HG03108 (cell line): Measurements from ENCODE around the gene CIPC.

Source experiments
- ATAC-seq: cut with Tn5 transposase; IDR thresholded peaks from one replicate; pipeline ENCODE4 v1.9.1; 2021; ENCODE audit warnings: moderate library complexity; ENCODE audit not compliant: unreplicated experiment

CIPC gene

DNA sequence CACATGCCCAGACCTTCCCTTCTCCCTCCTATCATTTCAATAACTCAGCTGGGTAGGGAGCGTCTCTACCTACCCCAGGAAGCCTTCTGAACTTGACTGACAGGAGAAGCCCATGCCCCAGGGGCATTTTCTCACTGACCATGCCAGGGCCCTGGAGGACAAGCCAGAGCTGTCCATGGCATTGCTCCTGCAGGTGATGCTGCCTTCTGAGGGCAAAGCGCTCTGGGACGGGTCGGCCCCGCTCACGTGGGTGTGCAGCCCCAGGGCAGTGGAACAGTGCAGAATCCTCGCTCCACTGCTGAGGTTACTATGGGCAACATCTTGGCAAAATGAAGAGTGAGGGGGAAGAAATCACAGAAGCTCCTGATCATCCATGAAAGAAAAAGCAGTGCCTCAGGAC, 28.5 kb upstream of the CIPC start:
- ATAC-seq: no peak

DNA sequence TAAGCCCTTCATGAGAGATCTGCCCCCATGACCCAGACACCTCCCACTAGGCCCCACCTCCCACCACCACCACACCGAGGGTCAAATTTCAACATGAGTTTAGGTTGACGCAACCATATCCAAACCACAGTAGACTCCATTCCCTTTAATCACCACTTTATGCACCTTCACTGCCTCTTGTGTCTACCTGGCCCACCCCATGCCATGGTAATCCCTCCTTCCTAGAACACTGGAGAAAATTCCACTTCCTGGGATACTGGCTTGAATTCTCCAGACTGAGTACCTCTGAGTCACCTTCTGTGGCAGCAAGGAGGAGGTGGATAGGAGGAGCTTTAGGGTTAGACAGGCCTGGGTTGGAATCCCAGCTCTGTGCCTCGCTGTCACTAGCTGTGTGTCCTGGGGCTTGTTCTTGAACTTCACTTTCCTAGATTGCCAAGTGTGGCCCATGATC, 26.1 kb upstream of the CIPC start:
- ATAC-seq: no peak

DNA sequence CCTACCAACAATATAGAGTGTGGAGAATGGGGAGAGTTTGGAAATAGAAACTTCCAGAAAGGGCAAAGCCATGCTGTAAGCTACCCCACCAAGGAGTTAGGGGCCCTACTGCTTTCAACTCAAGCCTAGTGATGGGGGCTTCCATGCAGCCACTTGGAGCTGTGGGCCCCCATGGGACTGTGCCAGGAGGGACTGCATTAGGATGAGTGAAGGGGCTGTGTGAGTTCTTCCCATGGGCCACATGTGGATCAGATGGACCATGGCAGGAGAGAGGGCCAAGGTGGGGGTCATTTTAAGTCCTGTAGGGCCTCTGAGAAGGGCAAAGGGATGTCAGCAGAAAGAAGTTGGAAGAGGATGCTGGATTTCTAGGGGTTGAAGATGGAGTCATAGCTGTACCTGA, 23.1 kb upstream of the CIPC start:
- ATAC-seq: no peak

DNA sequence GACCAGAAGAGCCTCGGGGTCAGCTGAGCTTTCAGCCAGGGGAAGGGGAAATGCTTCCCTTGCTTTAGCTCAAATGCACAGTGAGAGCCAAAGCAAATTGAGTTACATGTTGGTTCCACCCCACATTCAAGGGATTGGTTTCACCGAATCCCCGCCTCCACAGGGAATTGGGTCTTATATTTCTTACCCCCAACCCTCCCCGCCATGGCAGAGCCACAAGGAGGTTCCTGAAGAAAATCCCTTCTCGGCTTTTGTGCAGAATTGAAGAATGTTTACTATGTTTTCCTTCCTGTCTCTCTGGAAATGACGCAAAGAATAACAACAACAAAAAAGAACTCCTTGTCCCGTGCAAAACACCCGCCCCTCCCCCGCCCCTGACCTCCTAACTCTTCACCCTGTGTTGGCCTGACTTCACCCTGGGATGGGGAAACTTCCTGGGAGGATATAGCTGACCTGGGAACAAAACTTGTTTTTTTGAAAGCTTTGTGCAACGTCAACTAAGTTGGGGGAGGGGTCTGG, 21.9 kb upstream of the CIPC start:
- ATAC-seq: no peak

DNA sequence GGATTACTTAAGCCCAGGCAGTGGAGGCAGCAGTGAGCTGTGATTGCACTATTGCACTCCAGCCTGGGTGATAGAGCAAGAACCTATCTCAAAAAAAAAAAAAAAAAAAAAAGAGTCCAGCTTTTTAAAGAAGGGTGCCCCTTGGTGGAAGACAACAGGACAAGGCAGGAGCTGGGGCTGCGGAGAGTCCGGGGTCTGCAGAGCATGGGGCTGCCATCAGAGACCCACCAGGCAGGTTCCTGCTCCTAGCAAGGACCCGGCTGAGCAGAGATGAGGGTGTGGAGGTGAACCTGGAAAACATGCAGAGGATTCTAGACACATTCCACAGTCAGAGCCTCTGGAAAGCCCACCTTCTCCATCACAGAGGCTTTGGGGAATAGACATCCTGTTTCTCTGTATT, 21.0 kb upstream of the CIPC start:
- ATAC-seq: no peak

DNA sequence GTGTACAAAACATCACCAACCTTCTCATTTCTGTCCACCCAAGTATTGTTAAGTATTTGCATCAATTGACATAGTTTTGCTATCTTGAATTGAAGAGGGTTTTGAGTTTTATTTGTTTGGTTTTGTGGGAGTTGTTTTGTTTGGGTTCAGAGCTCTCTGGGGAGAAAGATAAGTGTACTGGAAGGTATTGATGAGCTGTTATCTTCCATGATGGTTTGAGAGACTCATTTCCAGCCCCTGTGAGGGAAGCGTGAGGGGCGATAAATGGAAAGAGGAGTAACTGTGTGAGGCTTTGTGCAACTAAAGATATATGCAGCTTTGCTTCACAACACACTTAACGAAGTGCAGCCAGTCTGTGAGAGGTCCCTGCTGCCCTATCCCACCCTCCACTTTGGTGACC, 15.7 kb upstream of the CIPC start:
- ATAC-seq: no peak

DNA sequence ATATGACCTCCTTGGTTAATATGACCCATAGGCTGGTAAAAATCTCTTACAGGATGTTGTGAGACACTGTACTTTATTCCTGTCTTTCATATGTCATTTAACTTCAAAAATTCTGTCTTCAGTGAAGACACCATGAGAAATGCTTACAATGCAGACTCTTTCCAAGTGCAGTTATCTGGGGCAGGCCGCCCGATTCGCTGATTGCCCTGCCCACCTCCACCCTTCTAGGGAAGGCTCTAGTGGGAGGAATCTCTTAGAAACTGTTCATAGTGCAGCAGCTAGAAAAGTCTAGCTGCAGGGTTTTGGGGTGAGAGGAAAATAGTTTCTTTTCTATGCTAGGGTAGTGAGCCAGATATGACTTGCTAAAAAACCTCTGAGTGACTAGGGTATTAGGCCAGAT, 15.0 kb upstream of the CIPC start:
- no peak for ATAC-seq

DNA sequence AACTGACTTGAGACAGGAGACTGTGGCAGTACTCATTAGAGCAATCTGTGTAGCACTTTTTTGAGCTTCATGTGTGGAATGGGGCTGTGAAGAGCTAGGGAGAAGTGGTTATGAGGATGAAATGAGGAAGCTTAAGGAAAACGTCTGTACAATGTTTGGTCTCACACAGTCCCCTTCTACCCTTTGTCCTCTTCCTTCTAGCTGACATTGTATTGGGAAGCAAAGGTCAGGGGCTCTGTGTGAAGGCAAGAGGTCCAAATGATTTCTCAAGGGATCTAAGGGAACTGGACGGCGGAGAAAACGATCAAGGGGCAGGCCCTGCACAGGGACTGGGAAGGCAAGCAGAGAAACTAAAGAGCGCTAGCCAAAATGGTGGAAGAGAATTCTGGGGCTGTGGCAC, 13.1 kb upstream of the CIPC start:
- ATAC-seq: no peak

DNA sequence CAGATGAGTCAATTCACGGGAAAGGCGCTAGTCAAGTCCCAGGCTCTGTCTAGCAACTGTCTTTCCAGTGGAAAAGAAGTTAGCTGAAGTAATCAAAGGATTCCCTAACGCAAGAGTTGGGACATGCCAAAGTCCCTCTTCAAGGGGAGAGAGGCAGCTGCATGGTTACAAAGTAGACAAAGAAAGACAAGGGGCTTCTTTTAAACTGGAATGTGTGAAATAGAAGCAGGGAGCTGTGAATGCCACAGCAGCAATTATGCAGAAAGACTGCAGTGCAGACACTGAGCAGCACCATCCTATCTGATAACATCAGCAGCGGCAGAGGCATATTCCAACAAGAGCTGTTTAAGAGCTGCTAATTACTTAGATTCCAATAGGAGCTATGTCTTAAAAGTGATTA, 12.5 kb upstream of the CIPC start:
- no peak for ATAC-seq

DNA sequence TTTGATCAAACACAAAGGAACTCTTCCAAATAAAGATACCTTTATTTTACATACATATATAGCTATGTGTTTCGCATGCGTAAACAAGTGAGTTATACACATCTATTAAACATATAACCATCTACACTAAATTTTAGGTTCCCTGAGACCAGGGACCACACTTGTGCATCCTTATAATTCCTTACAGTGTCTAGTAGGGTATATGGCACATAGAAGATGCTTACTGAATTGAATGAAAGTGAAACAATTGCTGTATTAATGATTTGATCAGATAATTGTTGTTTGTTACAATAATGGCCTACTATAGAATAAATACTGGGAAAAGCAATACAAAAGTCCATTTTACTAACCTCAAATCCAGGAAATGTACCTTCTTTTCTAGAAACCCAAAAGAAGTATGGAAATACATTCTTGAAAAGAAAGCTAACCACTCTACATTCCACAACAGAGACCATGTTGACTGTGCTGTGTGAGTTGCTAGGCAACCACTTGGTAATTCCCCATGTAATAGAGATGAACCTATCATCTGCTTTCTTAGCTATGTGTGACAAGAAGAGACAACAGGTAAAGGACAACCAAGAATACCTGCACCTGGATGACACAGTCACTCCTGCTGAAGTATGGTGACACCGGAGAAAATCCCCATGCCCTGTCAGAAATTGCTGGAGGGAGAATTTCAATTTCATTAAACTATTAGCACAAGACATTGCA, 11.9 kb upstream of the CIPC start:
- no peak for ATAC-seq

DNA sequence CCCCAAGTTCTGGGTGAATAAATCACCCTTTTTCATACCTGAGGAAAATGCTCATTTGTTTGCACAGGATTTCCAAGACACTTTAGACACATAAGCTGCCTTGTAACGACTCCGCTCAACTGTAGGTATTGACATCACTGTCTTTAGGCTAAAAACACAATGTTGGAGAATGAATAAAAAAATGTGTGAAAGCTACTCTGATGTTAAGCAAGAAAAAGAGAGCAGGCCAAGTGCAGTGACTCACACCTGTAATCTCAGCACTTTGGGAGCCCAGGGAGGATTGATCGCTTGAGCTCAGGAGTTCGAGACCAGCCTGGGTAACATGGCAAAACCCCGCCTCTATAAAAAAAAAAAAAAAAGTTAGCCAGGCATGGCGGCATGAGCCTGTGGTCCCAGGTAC, 11.1 kb upstream of the CIPC start:
- ATAC-seq: no peak

DNA sequence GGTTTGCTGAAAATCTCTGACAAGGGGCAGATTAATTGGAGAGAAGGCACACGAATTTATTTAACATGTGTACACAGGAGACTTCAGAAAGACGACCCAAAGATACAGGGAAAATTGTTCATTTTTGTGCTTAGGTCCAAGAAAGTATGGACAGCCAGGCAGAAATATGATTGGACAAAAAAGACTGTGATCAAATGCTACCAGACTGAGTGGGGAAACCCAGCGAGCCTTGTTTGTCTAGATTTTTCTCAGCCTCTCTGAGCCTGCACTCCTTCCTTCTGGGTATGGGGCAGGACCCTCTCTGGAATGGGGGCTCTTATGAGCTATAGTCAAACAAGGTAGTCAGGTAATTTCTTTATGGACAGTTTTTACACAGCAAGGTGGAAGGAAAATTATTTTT, 10.4 kb upstream of the CIPC start:
- ATAC-seq: no peak

DNA sequence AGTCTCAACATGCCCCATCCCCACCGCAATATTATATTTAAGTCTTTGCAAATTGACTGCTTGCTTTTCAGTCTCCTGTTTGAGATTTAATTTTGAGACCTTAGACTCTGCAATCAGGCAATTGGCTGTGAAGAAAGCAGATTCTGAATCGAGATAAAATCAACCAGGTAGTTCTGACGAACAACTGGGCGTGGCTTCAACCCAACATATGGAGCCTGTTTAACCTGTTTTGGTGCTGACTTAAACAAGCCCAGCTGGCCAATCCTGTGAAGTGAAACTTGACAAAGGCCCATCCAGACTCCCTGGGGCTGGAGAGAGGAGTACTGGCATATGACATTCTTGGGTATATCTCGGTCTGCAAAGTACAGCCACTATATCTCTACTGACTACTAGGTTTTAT, 9.8 kb upstream of the CIPC start:
- ATAC-seq: no peak

DNA sequence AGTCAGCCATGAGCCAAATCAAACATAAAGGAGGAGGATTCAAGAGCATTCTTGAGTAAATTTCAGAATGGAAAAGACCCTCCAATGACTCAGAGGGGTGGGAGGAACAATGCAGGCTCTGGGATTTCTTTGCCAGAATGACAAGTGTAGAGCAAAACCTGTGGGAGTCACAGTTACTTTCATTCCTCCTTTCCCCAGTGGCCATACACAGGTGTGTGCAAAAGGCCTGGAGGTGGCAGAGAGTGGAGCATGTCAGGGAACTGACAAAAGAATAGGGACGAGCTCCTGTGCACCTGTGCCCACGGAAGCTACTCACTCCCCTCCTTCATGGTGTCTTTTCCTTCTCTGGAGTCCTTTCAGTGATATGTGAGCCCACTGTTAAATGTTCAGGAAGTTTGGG, 9.4 kb upstream of the CIPC start:
- no peak for ATAC-seq

DNA sequence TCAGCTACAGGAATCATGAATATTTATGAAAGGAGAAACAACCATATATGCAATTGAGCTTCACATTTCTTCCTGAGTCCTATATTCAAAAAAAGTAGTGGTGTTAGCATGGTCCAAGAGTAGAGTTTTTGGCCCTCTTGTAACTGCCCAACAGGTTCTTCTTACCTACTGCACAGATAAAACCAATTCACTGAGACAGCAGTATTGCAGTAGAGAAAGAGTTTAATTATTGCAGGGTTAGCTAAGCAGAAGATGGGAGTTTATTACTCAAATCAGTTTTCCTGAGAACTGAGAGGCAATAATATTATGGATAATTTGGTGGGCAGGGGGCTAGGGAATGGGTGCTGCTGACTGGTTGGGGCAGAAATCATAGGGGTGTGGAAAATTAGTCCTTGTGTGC, 6.5 kb upstream of the CIPC start:
- no peak for ATAC-seq

DNA sequence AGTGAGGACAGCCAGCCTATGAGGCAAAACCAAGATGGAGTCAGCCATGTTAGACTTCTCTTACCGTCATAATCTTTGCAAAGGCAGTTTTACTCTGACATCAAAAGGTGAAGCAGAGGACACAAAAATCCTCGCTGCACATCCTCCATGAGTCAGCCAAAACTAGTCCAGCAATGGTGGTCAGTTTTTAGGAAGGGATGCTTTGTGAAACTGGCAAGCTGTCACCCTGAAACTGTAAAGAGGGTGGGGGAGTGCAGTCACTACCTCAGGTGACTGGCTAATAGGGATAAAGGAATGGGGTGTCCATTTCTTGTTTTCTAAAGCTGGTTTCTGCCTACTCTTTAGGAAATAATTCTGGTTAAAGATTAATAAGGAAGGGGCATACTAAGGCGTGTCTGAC, 5.4 kb upstream of the CIPC start:
- ATAC-seq: no peak

DNA sequence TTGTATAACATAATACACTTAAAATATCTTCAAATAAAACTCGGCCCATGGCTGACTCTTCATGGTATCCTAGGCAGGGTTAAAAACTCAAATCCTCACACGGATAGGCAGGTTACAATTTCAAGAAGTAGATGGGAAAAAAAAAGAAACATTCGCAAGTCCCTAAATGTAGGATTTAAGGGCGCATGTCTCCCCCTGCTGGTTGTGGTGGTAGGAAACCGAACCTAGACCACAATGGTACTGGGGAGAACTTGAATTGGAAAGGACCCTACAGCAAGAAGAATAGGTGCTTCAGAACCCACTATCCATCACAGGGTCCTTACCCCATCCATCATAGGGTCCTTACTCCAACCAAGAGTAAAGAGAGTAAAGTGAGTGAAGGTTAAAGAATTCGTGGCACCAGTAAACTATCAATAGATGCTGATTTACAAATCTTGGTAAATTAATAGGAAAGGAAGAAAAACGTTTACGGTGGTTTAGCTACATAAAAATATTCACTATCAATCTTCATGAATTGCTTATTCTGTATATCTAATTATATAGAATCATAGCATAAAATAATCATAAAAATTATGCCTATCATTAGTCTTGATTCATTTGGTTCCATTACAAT, 3.3 kb upstream of the CIPC start:
- no peak for ATAC-seq

DNA sequence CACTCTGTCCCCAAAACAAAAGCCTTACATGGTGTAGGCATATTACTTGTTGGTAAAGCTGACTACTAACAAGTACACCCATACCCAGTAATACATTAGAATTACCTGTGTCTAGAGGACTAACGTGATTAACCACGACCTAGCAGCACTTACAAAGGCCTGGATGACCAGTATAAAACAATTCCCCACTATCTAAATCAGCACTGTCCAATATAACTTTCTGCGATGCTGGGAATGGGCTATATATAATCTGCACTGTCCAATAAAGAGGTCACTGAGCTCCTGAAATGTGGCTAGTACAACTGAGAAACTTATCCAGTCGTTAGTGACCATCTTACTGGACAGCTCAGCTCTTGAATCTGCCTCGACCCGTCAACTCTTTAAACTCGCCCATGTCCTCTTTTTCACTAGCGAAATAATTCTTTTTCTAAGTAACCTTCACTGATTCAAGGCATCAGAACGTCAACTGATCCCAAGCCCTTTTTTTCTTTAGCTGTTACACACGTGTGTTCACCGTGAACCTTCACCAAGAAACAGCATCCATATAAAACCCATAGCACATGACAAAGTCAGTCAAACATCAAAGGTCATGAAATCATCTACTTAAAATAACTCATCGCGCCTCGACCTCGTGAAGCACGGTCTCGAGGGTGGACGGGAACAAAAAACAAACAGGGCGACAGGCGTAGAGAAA, 905 bp upstream of the CIPC start:
- no peak for ATAC-seq

DNA sequence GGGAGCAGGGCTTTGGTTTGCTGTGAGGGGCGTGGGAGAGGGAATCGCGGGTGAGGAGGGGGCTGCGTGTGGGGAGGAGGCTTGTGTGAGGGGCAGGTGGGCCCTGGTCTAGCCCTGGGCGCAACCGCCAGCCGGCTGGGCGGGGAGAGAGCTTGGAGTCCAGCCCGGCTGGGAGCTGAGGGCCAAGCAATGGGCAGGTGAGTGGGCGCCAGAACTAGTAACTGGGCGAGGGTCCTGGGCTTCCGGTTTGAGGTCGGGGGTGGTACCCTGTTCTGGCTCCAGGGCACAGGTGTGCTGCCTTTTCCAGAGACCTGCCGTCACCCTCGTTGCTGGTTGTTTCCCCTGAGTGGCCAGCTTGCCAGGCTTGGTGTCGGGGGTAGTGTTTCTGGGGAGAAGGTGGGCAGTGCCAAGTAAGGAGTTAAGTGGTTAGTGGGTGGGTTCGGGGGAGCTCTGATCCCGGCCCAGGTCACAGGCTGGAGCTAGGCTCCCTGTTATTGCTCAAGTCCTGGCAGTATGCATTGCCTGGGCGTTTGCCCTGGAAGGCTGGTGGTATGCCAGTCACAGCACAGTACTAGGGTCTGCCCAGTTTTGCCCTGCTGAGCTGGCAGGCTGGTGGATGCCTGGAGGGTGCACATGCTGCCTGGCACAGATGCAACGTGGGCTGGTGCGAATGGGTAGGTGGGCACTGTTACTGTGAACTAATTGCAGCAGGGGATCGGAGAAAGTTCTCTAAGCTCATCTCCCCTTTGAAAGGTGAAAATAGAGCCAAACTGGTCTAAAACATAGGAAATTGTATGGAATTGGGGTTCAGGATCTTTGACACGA, 683 bp downstream of the CIPC start:
- no peak for ATAC-seq

DNA sequence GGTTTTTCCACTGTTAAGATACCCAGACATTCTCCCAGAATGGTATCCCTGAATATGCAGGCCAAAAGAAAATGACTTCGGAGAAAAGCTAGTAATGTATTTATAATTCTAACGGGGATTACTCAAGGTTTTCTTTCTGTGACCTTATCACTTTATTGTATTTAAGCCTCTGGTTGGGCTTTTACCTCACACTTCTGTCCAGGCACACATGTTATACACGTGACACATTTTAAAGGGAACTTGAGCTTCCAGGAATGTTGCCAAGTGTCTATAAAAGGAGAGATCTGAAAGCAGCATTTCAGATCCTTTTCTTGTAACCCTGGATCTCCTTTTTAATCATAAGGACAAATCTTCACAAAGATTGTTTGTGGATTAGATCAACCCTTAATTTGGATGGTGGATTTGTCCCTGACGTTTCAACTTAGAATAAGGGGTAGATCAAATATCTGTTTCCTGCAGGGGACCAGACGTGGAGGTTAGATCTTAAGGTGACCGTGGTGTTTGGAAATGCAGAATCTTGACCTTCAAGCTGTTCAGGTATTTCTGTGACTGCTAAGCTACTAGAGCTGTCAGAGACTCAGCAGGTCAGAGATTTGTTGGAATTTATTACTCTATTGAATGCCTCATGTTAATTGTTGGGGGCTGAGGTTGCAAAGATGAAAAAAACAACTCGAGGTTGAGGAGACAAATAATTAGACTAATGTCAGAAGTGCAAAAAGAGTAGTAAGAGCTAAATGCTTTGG, 1.5 kb downstream of the CIPC start:
- no peak for ATAC-seq

DNA sequence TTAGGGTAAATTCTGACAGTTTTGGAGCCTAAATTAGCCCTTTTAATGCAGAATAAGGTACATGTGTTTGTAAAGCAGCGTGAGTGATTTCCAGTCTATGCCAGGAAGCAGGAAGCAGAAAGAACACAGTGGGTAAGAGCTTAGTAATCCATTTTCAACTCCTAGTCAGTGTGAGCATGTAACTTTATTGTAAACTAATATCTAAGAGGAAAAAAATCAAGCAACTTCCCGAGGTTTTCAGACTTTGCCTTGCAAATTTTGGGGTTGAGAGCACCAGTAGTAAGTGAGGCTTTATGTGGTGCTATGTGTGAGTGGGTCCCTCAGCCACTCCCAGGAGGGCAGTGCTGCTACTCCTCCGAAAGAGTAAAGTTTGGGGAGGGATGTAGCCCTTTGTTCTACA, 2.9 kb downstream of the CIPC start:
- ATAC-seq: no peak
